Epithelial cell of proximal tubule (primary cell): Measurements from ENCODE around the gene CLCNKA. TPM values are rescaled to one million over a fixed set of nuclear protein-coding genes. Genes with fewer than 3 reads are reported as not detected.
A peak's percentile ranks its signal among the peaks of the same experiment; 100 is the strongest.
"Not testable (repeated sequence)": the region's sequence is repeated elsewhere in the genome, so short reads cannot be mapped to it uniquely, and the experiment has no call there.

Source experiments
- DNase-seq: peaks from one replicate; pipeline ENCODE4 v3.0.0-alpha.2; 2011; ENCODE audit warnings: low read depth
- H3K4me3 ChIP-seq: 2 replicates; pipeline ENCODE4 v1.5.1; 2011; ENCODE audit warnings: low read depth, mild to moderate bottlenecking, low read length
- CTCF ChIP-seq: conservative IDR thresholded peaks from 2 replicates; pipeline ENCODE4 v1.5.1; 2012; ENCODE audit warnings: low read depth, mild to moderate bottlenecking, low read length
- total RNA-seq: library from RNA; depleted of rRNA; stranded (reverse); fragments of >200 nt; gene quantifications from 2 replicates; pipeline ENCODE4 v1.2.3, GENCODE V29; 2015

The CLCNKA gene
- total RNA-seq, 1 donor from 2014 or later: not detected

GRCh38 chr1:16047791-16048475 is 26.1 kb downstream of the CLCNKA start:
- no peak overlapping the region for H3K4me3 ChIP-seq
- DNase-seq: no peak
- TF ChIP-seq CTCF: no peak

GRCh38 chr1:16048573-16049189 is 26.8 kb downstream of the CLCNKA start:
- DNase-seq: no peak
- H3K4me3 ChIP-seq: peak overlapping the region; percentile 51
- TF ChIP-seq CTCF: peak; percentile 12

- TF ChIP-seq CTCF: no peak
Observed at GRCh38 chr1:16050328-16050727, 28.5 kb downstream of the CLCNKA start.

GRCh38 chr1:16051039-16051438 is 29.2 kb downstream of the CLCNKA start:
- H3K4me3 ChIP-seq: no peak overlapping the region
- TF ChIP-seq CTCF: no peak
- DNase-seq: no peak

More at GRCh38 chr1:16050328-16050727, 28.5 kb downstream of the CLCNKA start:
- H3K4me3 ChIP-seq: no peak overlapping the region
- no peak for DNase-seq

- not testable (repeated sequence) for H3K4me3 ChIP-seq, DNase-seq
Observed at GRCh38 chr1:16051949-16052348, 30.1 kb downstream of the CLCNKA start.

- DNase-seq: no peak
- no peak overlapping the region for H3K4me3 ChIP-seq
- no peak for TF ChIP-seq CTCF
Observed at GRCh38 chr1:16053781-16054502, 32.1 kb downstream of the CLCNKA start.
